K562 (cell line): Measurements from ENCODE around the gene TCF4. TPM values are rescaled to one million over a fixed set of nuclear protein-coding genes. Genes with fewer than 3 reads are reported as not detected.
A peak's percentile ranks its signal among the peaks of the same experiment; 100 is the strongest.

ENCODE experiments used
- ADNP ChIP-seq: fragments of 200-800 bp; sonication (Bioruptor generic); IDR thresholded peaks from 2 replicates; pipeline ENCODE4 v1.6.1; 2016; ENCODE audit warnings: missing genetic modification characterization, missing compliant biosample characterization
- ASH1L ChIP-seq: fragments of 450-650 bp; IDR thresholded peaks from 2 replicates; pipeline ENCODE4 v1.6.1; 2018; ENCODE audit warnings: borderline replicate concordance, mild to moderate bottlenecking, low read depth; ENCODE audit not compliant: partially characterized antibody
- BRD4 ChIP-seq: fragments of 200-600 bp; sonication (generic); IDR thresholded peaks from 2 replicates; pipeline ENCODE4 v1.6.1; 2017; ENCODE audit warnings: inconsistent platforms
- CBFA2T3 ChIP-seq: fragments of 450-650 bp; IDR thresholded peaks from 2 replicates; pipeline ENCODE4 v1.6.1; 2017
- CC2D1A ChIP-seq: fragments of 450-650 bp; IDR thresholded peaks from 2 replicates; pipeline ENCODE4 v1.6.1; 2017; ENCODE audit warnings: mild to moderate bottlenecking
- ETV6 ChIP-seq, 3 experiments: fragments of 150-350 bp in 1 of 3; sonication (generic) in 1 of 3; formaldehyde crosslinking in 1 of 3; IDR thresholded peaks; 2 replicates each; pipeline versions ENCODE4 v1.6.1 to v1.8.0; 2014 to 2022; ENCODE audit warnings: borderline replicate concordance in 2 of 3, low read depth in 2 of 3, antibody characterized with exemption in 1 of 3, low read length in 1 of 3, mild to moderate bottlenecking in 1 of 3, missing genetic modification reagents in 1 of 3
- FOSL1 ChIP-seq: fragments of 200-800 bp; sonication (Bioruptor generic); conservative IDR thresholded peaks from 2 replicates; pipeline ENCODE4 v1.6.1; 2016; ENCODE audit warnings: missing genetic modification characterization, missing compliant biosample characterization
- FOXK2 ChIP-seq, 2 experiments: fragments of 450-650 bp; IDR thresholded peaks in 1 of 2; conservative IDR thresholded peaks in 1 of 2; 2 replicates each; pipeline ENCODE4 v1.6.1; 2016; ENCODE audit warnings: low read depth in 2 of 2, mild to moderate bottlenecking in 1 of 2
- GATAD2A ChIP-seq: fragments of 450-650 bp; IDR thresholded peaks from 2 replicates; pipeline ENCODE4 v1.6.1; 2017
- HINFP ChIP-seq: fragments of 450-650 bp; conservative IDR thresholded peaks from 2 replicates; pipeline ENCODE4 v1.6.1; 2016; ENCODE audit warnings: missing genetic modification characterization, low read depth, mild to moderate bottlenecking, control low read depth, missing compliant biosample characterization
- IFI16 ChIP-seq: fragments of 250-450 bp; sonication (Bioruptor Pico); IDR thresholded peaks from 2 replicates; pipeline ENCODE4 v2.1.2; 2022; ENCODE audit warnings: mild to moderate bottlenecking, inconsistent platforms
- KDM5B ChIP-seq: fragments of 200-600 bp; sonication (generic); IDR thresholded peaks from 2 replicates; pipeline ENCODE4 v1.6.1; 2012; ENCODE audit warnings: low read depth, mild to moderate bottlenecking, moderate library complexity, low read length, control low read depth, inconsistent platforms; ENCODE audit not compliant: insufficient replicate concordance
- LARP7 ChIP-seq: fragments of 450-650 bp; IDR thresholded peaks from 2 replicates; pipeline ENCODE4 v1.6.1; 2016
- LCOR ChIP-seq: sonication (generic); formaldehyde crosslinking; IDR thresholded peaks from 2 replicates; pipeline ENCODE4 v1.8.0; 2022; ENCODE audit warnings: mild to moderate bottlenecking, missing genetic modification reagents
- MIER1 ChIP-seq: fragments of 450-650 bp; IDR thresholded peaks from 2 replicates; pipeline ENCODE4 v1.6.1; 2016; ENCODE audit warnings: antibody characterized with exemption, mild to moderate bottlenecking, low read depth
- NCOA6 ChIP-seq: fragments of 450-650 bp; IDR thresholded peaks from 2 replicates; pipeline ENCODE4 v1.6.1; 2017; ENCODE audit warnings: mild to moderate bottlenecking
- NUFIP1 ChIP-seq: fragments of 450-650 bp; IDR thresholded peaks from 2 replicates; pipeline ENCODE4 v1.6.1; 2018; ENCODE audit not compliant: partially characterized antibody
- PBX2 ChIP-seq, 2 experiments: IDR thresholded peaks in 1 of 2; conservative IDR thresholded peaks in 1 of 2; 2 replicates each; pipeline ENCODE4 v1.6.1; 2016; ENCODE audit warnings: low read depth in 2 of 2, mild to moderate bottlenecking in 1 of 2, missing compliant biosample characterization in 1 of 2, missing genetic modification characterization in 1 of 2, moderate library complexity in 1 of 2
- RFX7 ChIP-seq: fragments of 250-450 bp; sonication (Bioruptor Pico); IDR thresholded peaks from 2 replicates; pipeline ENCODE4 v1.5.1; 2021; ENCODE audit warnings: mild to moderate bottlenecking
- SLC30A9 ChIP-seq: fragments of 250-450 bp; sonication (Bioruptor Pico); IDR thresholded peaks from 2 replicates; pipeline ENCODE4 v1.8.0; 2022; ENCODE audit warnings: mild to moderate bottlenecking, moderate library complexity
- TGIF2 ChIP-seq: sonication (generic); formaldehyde crosslinking; IDR thresholded peaks from 2 replicates; pipeline ENCODE4 v1.8.1; 2022; ENCODE audit warnings: mild to moderate bottlenecking, missing genetic modification reagents, moderate library complexity
- U2AF1 ChIP-seq: fragments of 200-400 bp; formaldehyde crosslinking; optimal IDR thresholded peaks from 2 replicates; pipeline ENCODE3; 2017; ENCODE audit warnings: mild to moderate bottlenecking, low read depth, low read length, moderate library complexity
- YY1 ChIP-seq, 3 experiments: IDR thresholded peaks; 2 replicates each; pipeline ENCODE4 v1.6.1; 2011; ENCODE audit warnings: low read length in 2 of 3, mild to moderate bottlenecking in 2 of 3, moderate library complexity in 2 of 3, borderline replicate concordance in 1 of 3, control low read depth in 1 of 3, low read depth in 1 of 3; ENCODE audit not compliant: insufficient read depth in 3 of 3, insufficient replicate concordance in 2 of 3, control insufficient read depth in 1 of 3, insufficient read length in 1 of 3; ENCODE audit errors: extremely low read depth in 1 of 3
- ZNF143 ChIP-seq: sonication (generic); formaldehyde crosslinking; IDR thresholded peaks from 2 replicates; pipeline ENCODE4 v1.9.0; 2022; ENCODE audit warnings: mild to moderate bottlenecking, missing genetic modification reagents
- ZNF778 ChIP-seq: fragments of 450-650 bp; formaldehyde crosslinking; IDR thresholded peaks from 2 replicates; pipeline ENCODE4 v1.4.0; 2020; ENCODE audit warnings: mild to moderate bottlenecking, moderate library complexity
- polyA plus RNA-seq, 8 experiments: library from polyadenylated mRNA; depleted of rRNA in 4 of 8; stranded (reverse) in 5 of 8; unstranded in 3 of 8; fragments of >200 nt; fragmentation: Nextera tagmentation in 2 of 8; fragmentation: Illumina TruSeq in 1 of 8; extraction: Ambion mirVana in 2 of 8; extraction: Trizol in 1 of 8; gene quantifications; 2 replicates each; pipeline versions ENCODE4 v1.2.1 to v1.2.3, GENCODE V29; 2011 to 2014; ENCODE audit warnings: inconsistent platforms in 1 of 8, missing spikeins in 1 of 8
- total RNA-seq, 7 experiments: library from RNA; depleted of rRNA in 6 of 7; stranded (reverse); fragments of >200 nt in 6 of 7; fragmentation: Illumina TruSeq in 2 of 7; extraction: Trizol in 2 of 7; gene quantifications; 2 replicates each; pipeline versions ENCODE4 v1.2.1 to v1.2.3, GENCODE V29; 2011 to 2021; ENCODE audit warnings: low replicate concordance in 1 of 7

The TCF4 gene
- total and polyA plus RNA-seq, 9 of the 15 experiments (the other 6 are each of a cell fraction or from before 2014, with no cell fraction given): 4.8 to 24.7 (median 15.2) TPM

GRCh38 chr18:55458456-55459203 lies 129.4 kb downstream of the TCF4 start (continued):
- TF ChIP-seq PBX2 (CRISPR knock-in tag; IDR thresholded peaks at IDR 0.05; ENCODE audit: low read depth) (no peak), PBX2 (tag; conservative IDR thresholded peaks at IDR 0.05; ENCODE audit: low read depth) (peak; percentile 30; the same call in 1 of the 2 replicates), MIER1 (no peak), IFI16 (CRISPR knock-in tag) (no peak), KDM5B (no peak), HINFP (tag) (no peak), RFX7 (CRISPR knock-in tag) (no peak), YY1 (IDR thresholded peaks at IDR 0.05; ENCODE audit: borderline replicate concordance in 1 of 3, control insufficient read depth in 1 of 3, extremely low read depth in 1 of 3, insufficient read depth in 3 of 3, insufficient read length in 1 of 3, insufficient replicate concordance in 2 of 3, low read depth in 1 of 3, low read length in 2 of 3) (no peak), ETV6 (IDR thresholded peaks at IDR 0.05; ENCODE audit: borderline replicate concordance in 1 of 2, low read depth in 2 of 2, low read length in 1 of 2) (no peak), ETV6 (CRISPR knock-in tag; IDR thresholded peaks at IDR 0.05; ENCODE audit: borderline replicate concordance) (no peak), CBFA2T3 (peak; percentile 17; the same call in 1 of the 2 replicates), ASH1L (no peak), BRD4 (no peak), SLC30A9 (no peak), ZNF143 (CRISPR knock-in tag) (no peak), CC2D1A (no peak), GATAD2A (no peak), U2AF1 (no peak), TGIF2 (CRISPR knock-in tag) (no peak), LCOR (no peak), LARP7 (no peak), ADNP (tag) (no peak), NCOA6 (no peak), FOXK2 (conservative IDR thresholded peaks at IDR 0.05 in 1 of 2, IDR thresholded peaks at IDR 0.05 in 1 of 2; ENCODE audit: low read depth in 2 of 2) (peak in 1 of 2 experiments; percentile 41; a peak in 1 of 4 replicates), ZNF778 (CRISPR knock-in tag) (no peak), NUFIP1 (no peak), FOSL1 (tag) (no peak)
